GM18508 (cell line): ENCODE measurements around the gene TCF23.
"Not testable (repeated sequence)": the region's sequence is repeated elsewhere in the genome, so short reads cannot be mapped to it uniquely, and the experiment has no call there.

ENCODE experiments used
- ATAC-seq: cut with Tn5 transposase; IDR thresholded peaks from one replicate; pipeline ENCODE4 v1.9.1; 2021; ENCODE audit warnings: moderate number of reproducible peaks; ENCODE audit not compliant: insufficient read depth, unreplicated experiment

The TCF23 gene

GRCh38 chr2:27184115-27184514, 35.3 kb downstream of the TCF23 start:
- ATAC-seq = no peak

- ATAC-seq = no peak
Observed at GRCh38 chr2:27185331-27186026, 36.7 kb downstream of the TCF23 start.

GRCh38 chr2:27186613-27187345, 38.0 kb downstream of the TCF23 start:
- no peak for ATAC-seq

GRCh38 chr2:27189989-27190388, 41.2 kb downstream of the TCF23 start:
- ATAC-seq = no peak

- no peak for ATAC-seq
Observed at GRCh38 chr2:27191070-27191829, 42.4 kb downstream of the TCF23 start.

- no peak for ATAC-seq
Observed at GRCh38 chr2:27194538-27195354, 45.9 kb downstream of the TCF23 start.

GRCh38 chr2:27195799-27196198, 47.0 kb downstream of the TCF23 start:
- ATAC-seq = not testable (repeated sequence)

GRCh38 chr2:27198068-27198467, 49.3 kb downstream of the TCF23 start:
- not testable (repeated sequence) for ATAC-seq

GRCh38 chr2:27198627-27199026, 49.8 kb downstream of the TCF23 start:
- no peak for ATAC-seq

GRCh38 chr2:27199241-27199640, 50.4 kb downstream of the TCF23 start:
- no peak for ATAC-seq

- ATAC-seq = no peak
Observed at GRCh38 chr2:27201675-27202074, 52.9 kb downstream of the TCF23 start.

- ATAC-seq = no peak
Observed at GRCh38 chr2:27202854-27203253, 54.0 kb downstream of the TCF23 start.

GRCh38 chr2:27203741-27204140, 54.9 kb downstream of the TCF23 start:
- ATAC-seq = no peak

- no peak for ATAC-seq
Observed at GRCh38 chr2:27204566-27204965, 55.8 kb downstream of the TCF23 start.

- no peak for ATAC-seq
Observed at GRCh38 chr2:27205206-27205605, 56.4 kb downstream of the TCF23 start.

- no peak for ATAC-seq
Observed at GRCh38 chr2:27206346-27206745, 57.5 kb downstream of the TCF23 start.
